Endodermal cell (in vitro differentiated cells): ENCODE measurements around the gene FAM50A. TPM values are rescaled to one million over a fixed set of nuclear protein-coding genes. Genes with fewer than 3 reads are reported as not detected.

Experiments used
- DNase-seq: peaks from one replicate; pipeline ENCODE4 v3.0.0-alpha.2; 2017
- H3K27ac ChIP-seq: 2 replicates; pipeline ENCODE4 v1.5.1; 2013; ENCODE audit warnings: mild to moderate bottlenecking, low read depth, low read length, moderate library complexity
- H3K27me3 ChIP-seq: 2 replicates; pipeline ENCODE4 v1.6.1; 2013; ENCODE audit warnings: mild to moderate bottlenecking, low read length, moderate library complexity; ENCODE audit not compliant: insufficient read depth, control insufficient read depth, poor library complexity, severe bottlenecking
- H3K36me3 ChIP-seq: 2 replicates; pipeline ENCODE4 v1.7.0; 2013; ENCODE audit warnings: mild to moderate bottlenecking, low read length, moderate library complexity; ENCODE audit not compliant: control insufficient read depth, insufficient read depth
- H3K4me1 ChIP-seq: one replicate; pipeline ENCODE4 v1.7.0; 2013; ENCODE audit warnings: low read length; ENCODE audit not compliant: control insufficient read depth, insufficient read depth
- H3K4me3 ChIP-seq: 2 replicates; pipeline ENCODE4 v1.5.1; 2013; ENCODE audit warnings: mild to moderate bottlenecking, low read length, moderate library complexity
- H3K9ac ChIP-seq: 2 replicates; pipeline ENCODE4 v1.6.1; 2013; ENCODE audit warnings: mild to moderate bottlenecking, low read length, moderate library complexity; ENCODE audit not compliant: poor library complexity, severe bottlenecking; ENCODE audit errors: extremely low read depth
- H3K9me3 ChIP-seq: 2 replicates; pipeline ENCODE4 v1.6.1; 2013; ENCODE audit warnings: mild to moderate bottlenecking, low read length, moderate library complexity; ENCODE audit not compliant: control insufficient read depth
- H3K27ac Mint-ChIP-seq: 2 replicates; pipeline ENCODE4 v1.8.0; 2020; ENCODE audit warnings: mixed read lengths
- H3K27me3 Mint-ChIP-seq: 2 replicates; pipeline ENCODE4 v1.8.0; 2021; ENCODE audit warnings: mild to moderate bottlenecking, mixed read lengths; ENCODE audit not compliant: insufficient read depth
- H3K36me3 Mint-ChIP-seq: 2 replicates; pipeline ENCODE4 v1.8.0; 2020; ENCODE audit warnings: low read depth, mixed read lengths
- H3K4me1 Mint-ChIP-seq: 2 replicates; pipeline ENCODE4 v1.8.0; 2020; ENCODE audit warnings: mixed read lengths
- H3K4me3 Mint-ChIP-seq: 2 replicates; pipeline ENCODE4 v1.8.0; 2020; ENCODE audit warnings: mild to moderate bottlenecking, moderate library complexity, mixed read lengths
- H3K9me3 Mint-ChIP-seq: 2 replicates; pipeline ENCODE4 v1.8.0; 2020; ENCODE audit warnings: mild to moderate bottlenecking, mixed read lengths
- WGBS, 2 experiments: methylation state at CpG; one replicate each; pipeline versions ENCODE4 v1.1.5 to v1.1.7; 2013; ENCODE audit warnings: missing lambda C conversion rate in 2 of 2, mixed read lengths in 1 of 2; ENCODE audit not compliant: insufficient coverage in 1 of 2, insufficient read length in 1 of 2; 5-methylcytosine and 5-hydroxymethylcytosine counted together
- total RNA-seq, 2 donors: library from RNA; stranded (reverse); fragmentation: NEBNext Ultra II Directional in 1 of 2; extraction: Animal tissue kit (Norgen Biotek cat#: 25700) in 1 of 2; gene quantifications; 2 replicates in 1 of 2; 3 replicates in 1 of 2; pipeline ENCODE4 v1.2.1, GENCODE V29; 2021
- TF ChIP-seq, protein P1 (sequence below): fragments of 200-600 bp; sonication (generic); conservative IDR thresholded peaks from 2 replicates; pipeline ENCODE4 v1.5.0; 2021; ENCODE audit warnings: antibody characterized with exemption, mild to moderate bottlenecking

The FAM50A gene
- total RNA-seq, 2 donors from 2014 or later, result 91.0 to 102 TPM

GRCh38 chrX:154459832-154460231, 15.9 kb downstream of the FAM50A start:
- Mint-ChIP-seq H3K36me3 (peaks cover 8% of the 10 kb centered on the region), H3K27me3 (peaks cover 3% of the 10 kb centered on the region), H3K9me3 (peaks cover 60% of the 10 kb centered on the region), H3K4me1 (no peaks in the 10 kb centered on the region), H3K4me3 (peak overlapping the region; percentile 70), H3K27ac (no peak overlapping the region)
- no peaks in the 10 kb centered on the region for H3K9me3 ChIP-seq
- TF ChIP-seq, protein P1, sequence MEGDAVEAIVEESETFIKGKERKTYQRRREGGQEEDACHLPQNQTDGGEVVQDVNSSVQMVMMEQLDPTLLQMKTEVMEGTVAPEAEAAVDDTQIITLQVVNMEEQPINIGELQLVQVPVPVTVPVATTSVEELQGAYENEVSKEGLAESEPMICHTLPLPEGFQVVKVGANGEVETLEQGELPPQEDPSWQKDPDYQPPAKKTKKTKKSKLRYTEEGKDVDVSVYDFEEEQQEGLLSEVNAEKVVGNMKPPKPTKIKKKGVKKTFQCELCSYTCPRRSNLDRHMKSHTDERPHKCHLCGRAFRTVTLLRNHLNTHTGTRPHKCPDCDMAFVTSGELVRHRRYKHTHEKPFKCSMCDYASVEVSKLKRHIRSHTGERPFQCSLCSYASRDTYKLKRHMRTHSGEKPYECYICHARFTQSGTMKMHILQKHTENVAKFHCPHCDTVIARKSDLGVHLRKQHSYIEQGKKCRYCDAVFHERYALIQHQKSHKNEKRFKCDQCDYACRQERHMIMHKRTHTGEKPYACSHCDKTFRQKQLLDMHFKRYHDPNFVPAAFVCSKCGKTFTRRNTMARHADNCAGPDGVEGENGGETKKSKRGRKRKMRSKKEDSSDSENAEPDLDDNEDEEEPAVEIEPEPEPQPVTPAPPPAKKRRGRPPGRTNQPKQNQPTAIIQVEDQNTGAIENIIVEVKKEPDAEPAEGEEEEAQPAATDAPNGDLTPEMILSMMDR, result no peak
- no peaks in the 10 kb centered on the region for H3K4me1 ChIP-seq
- peak overlapping the region; percentile 81 for H3K27ac ChIP-seq
- no peak overlapping the region for H3K9ac ChIP-seq
- DNase-seq, result no peak
- H3K27me3 ChIP-seq, result no peaks in the 10 kb centered on the region
- WGBS, 2 experiments, result 84 to 100% methylated on average over 2 to 14 of the region's 14 CpGs
- peak overlapping the region; percentile 80 for H3K4me3 ChIP-seq
- no peaks in the 10 kb centered on the region for H3K36me3 ChIP-seq

GRCh38 chrX:154460326-154460725, 16.4 kb downstream of the FAM50A start:
- H3K9me3 ChIP-seq, result no peaks in the 10 kb centered on the region
- no peak for DNase-seq
- Mint-ChIP-seq H3K27ac (no peak overlapping the region), H3K27me3 (peaks cover 3% of the 10 kb centered on the region), H3K36me3 (peaks cover 8% of the 10 kb centered on the region), H3K4me1 (no peaks in the 10 kb centered on the region), H3K9me3 (peaks cover 61% of the 10 kb centered on the region), H3K4me3 (peak overlapping the region; percentile 70)
- TF ChIP-seq, protein P1, result peak; percentile 23
- H3K36me3 ChIP-seq, result no peaks in the 10 kb centered on the region
- H3K27ac ChIP-seq, result no peak overlapping the region
- H3K9ac ChIP-seq, result no peak overlapping the region
- WGBS, 2 experiments, result 90 to 95% methylated on average over 4 to 26 of the region's 26 CpGs
- H3K27me3 ChIP-seq, result no peaks in the 10 kb centered on the region
- H3K4me1 ChIP-seq, result no peaks in the 10 kb centered on the region
- no peak overlapping the region for H3K4me3 ChIP-seq

DNA sequence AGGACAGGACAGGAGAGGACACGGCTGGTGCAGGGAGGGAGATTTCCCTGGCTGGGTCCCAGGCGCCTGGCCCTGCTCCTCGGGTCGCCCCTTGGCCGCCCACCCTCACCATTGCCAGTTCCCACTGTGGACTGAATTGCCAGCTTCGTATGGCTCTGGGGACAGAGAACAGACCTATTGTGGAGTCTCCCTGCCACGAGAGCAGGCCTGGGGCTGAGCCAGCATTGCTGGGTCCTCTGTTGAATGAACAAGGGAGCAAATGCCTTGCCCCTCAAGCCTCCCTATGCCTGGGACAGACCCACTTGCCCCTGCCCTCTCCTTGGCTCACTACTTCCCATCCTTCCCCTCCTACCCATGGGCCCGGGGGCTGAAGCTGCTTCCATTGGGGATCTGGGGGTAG, 18.5 kb downstream of the FAM50A start:
- Mint-ChIP-seq H3K9me3 (peaks cover 54% of the 10 kb centered on the region), H3K27me3 (peaks cover 1% of the 10 kb centered on the region), H3K36me3 (peaks cover 8% of the 10 kb centered on the region), H3K4me1 (no peaks in the 10 kb centered on the region), H3K4me3 (no peak overlapping the region), H3K27ac (no peak overlapping the region)
- Histone ChIP-seq H3K27me3 (no peaks in the 10 kb centered on the region), H3K27ac (no peak overlapping the region), H3K9ac (no peak overlapping the region), H3K36me3 (no peaks in the 10 kb centered on the region), H3K4me1 (no peaks in the 10 kb centered on the region), H3K9me3 (no peaks in the 10 kb centered on the region), H3K4me3 (no peak overlapping the region)
- TF ChIP-seq, protein P1, result no peak
- no peak for DNase-seq
- WGBS, 2 experiments, result 97% methylated on average over 7 of the region's 8 CpGs; no CpG with 5 or more reads in 1 of the 2 experiments
